Astrocyte of the spinal cord (primary cell): ENCODE measurements around the gene TRRAP.

Source experiments
- DNase-seq: peaks from one replicate; pipeline ENCODE4 v3.0.0; 2011; ENCODE audit warnings: low read depth, low spot score
- H3K4me3 ChIP-seq: 2 replicates; pipeline ENCODE4 v1.5.1; 2011; ENCODE audit warnings: low read depth, mild to moderate bottlenecking, low read length, moderate library complexity
- CTCF ChIP-seq: IDR thresholded peaks from 2 replicates; pipeline ENCODE4 v1.5.1; 2012; ENCODE audit warnings: low read depth, mild to moderate bottlenecking, low read length, inconsistent platforms
- in situ Hi-C: cut with HindIII; loops from 2 replicates; pipeline ENCODE4 v1.10.0; 2017; ENCODE audit warnings: low sequenced_read_pairs

The TRRAP gene

GRCh38 chr7:99014113-99014985, 136.0 kb downstream of the TRRAP start:
- TF ChIP-seq CTCF = no peak
- H3K4me3 ChIP-seq = no peak overlapping the region
- no peak for DNase-seq
- in situ Hi-C loops = no loop called here

- no peak for DNase-seq
- H3K4me3 ChIP-seq = no peak overlapping the region
- TF ChIP-seq CTCF = no peak
- in situ Hi-C loops = no loop called here
Measured at GRCh38 chr7:99016196-99016595, 137.9 kb downstream of the TRRAP start.

GRCh38 chr7:99019523-99020412, 141.4 kb downstream of the TRRAP start:
- no peak overlapping the region for H3K4me3 ChIP-seq
- no peak for DNase-seq
- TF ChIP-seq CTCF = no peak
- in situ Hi-C loops = no loop called here

GRCh38 chr7:99020413-99020715, 142.0 kb downstream of the TRRAP start:
- no peak for DNase-seq
- no peak for TF ChIP-seq CTCF
- in situ Hi-C loops = no loop called here
- no peak overlapping the region for H3K4me3 ChIP-seq

GRCh38 chr7:99021941-99022560, 143.7 kb downstream of the TRRAP start:
- no peak for TF ChIP-seq CTCF
- in situ Hi-C loops = no loop called here
- no peak for DNase-seq
- H3K4me3 ChIP-seq = no peak overlapping the region

GRCh38 chr7:99024066-99024465, 145.7 kb downstream of the TRRAP start:
- in situ Hi-C loops = no loop called here
- H3K4me3 ChIP-seq = no peak overlapping the region
- TF ChIP-seq CTCF = no peak
- peak; percentile 12 for DNase-seq
